Hepatocyte (in vitro differentiated cells): ENCODE measurements around the gene HLA-B.

Source experiments
- EZH2 ChIP-seq: fragments of 200-600 bp; sonication (generic); IDR thresholded peaks from 2 replicates; pipeline ENCODE4 v1.6.1; 2016; ENCODE audit warnings: antibody characterized with exemption, mild to moderate bottlenecking, borderline replicate concordance
- TF ChIP-seq, protein P1 (sequence below): fragments of 200-600 bp; sonication (generic); IDR thresholded peaks from 2 replicates; pipeline ENCODE4 v1.5.1; 2016; ENCODE audit warnings: antibody characterized with exemption, mild to moderate bottlenecking; ENCODE audit not compliant: poor library complexity

DNA sequence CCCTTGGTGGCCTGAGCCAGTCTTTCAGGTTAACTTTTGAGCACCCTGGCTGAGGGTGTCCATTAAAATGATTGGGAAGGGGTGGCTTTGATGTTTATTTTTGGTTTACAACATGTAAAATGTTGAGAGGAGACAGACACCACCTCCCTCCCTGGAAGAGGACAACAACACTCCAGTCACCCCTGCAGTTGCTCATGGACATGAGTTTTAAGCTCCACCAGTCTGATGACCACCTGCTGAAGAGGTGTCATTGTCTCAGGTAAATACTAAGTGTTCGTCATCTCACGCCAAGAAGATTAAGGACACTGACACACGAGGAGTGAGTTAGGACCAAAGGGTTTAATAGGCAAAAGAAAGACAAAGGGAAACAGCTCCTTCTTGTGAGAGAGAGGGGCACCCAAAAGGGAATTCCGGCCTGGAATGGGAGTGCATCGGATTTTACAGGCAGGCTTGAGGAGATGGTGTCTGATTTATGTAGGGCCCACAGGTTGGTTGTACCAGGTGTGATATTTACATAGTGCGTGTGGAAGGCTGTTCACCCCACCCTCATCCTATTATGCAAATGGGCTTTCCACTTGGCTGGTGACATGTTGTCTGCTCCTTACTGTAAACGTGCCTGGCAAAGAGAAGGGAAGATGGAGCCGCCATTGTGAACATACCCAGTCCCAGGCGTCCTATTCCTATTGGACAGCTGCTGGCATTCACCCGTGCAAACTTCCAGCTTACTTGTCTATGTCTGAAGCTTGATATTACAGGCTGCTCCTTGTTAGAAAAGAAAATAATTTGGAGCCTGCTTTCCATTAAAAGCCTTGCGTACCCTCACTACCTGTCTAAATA lies 6.6 kb downstream of the HLA-B start:
- TF ChIP-seq, protein P1, sequence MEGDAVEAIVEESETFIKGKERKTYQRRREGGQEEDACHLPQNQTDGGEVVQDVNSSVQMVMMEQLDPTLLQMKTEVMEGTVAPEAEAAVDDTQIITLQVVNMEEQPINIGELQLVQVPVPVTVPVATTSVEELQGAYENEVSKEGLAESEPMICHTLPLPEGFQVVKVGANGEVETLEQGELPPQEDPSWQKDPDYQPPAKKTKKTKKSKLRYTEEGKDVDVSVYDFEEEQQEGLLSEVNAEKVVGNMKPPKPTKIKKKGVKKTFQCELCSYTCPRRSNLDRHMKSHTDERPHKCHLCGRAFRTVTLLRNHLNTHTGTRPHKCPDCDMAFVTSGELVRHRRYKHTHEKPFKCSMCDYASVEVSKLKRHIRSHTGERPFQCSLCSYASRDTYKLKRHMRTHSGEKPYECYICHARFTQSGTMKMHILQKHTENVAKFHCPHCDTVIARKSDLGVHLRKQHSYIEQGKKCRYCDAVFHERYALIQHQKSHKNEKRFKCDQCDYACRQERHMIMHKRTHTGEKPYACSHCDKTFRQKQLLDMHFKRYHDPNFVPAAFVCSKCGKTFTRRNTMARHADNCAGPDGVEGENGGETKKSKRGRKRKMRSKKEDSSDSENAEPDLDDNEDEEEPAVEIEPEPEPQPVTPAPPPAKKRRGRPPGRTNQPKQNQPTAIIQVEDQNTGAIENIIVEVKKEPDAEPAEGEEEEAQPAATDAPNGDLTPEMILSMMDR: no peak
- no peak for TF ChIP-seq EZH2
